WTC11 (cell line): ENCODE results near the gene VWA3A.

Experiments used
- CBFB ChIP-seq: sonication (generic); formaldehyde crosslinking; IDR thresholded peaks from 2 replicates; pipeline ENCODE4 v1.8.1; 2022; ENCODE audit warnings: mild to moderate bottlenecking, low read depth, missing genetic modification reagents
- CREB1 ChIP-seq: sonication (generic); formaldehyde crosslinking; IDR thresholded peaks from 2 replicates; pipeline ENCODE4 v1.8.0; 2023; ENCODE audit warnings: mild to moderate bottlenecking, missing genetic modification reagents
- CTCF ChIP-seq: fragments of 200-600 bp; IDR thresholded peaks from 2 replicates; pipeline ENCODE4 v1.8.0; 2022; ENCODE audit warnings: antibody characterized with exemption
- FOXP1 ChIP-seq: sonication (generic); formaldehyde crosslinking; IDR thresholded peaks from 2 replicates; pipeline ENCODE4 v1.8.0; 2022; ENCODE audit warnings: missing genetic modification reagents, mild to moderate bottlenecking, moderate library complexity, borderline replicate concordance
- IRF2 ChIP-seq: sonication (generic); formaldehyde crosslinking; IDR thresholded peaks from 2 replicates; pipeline ENCODE4 v1.8.0; 2022; ENCODE audit warnings: low read depth, missing genetic modification reagents, borderline replicate concordance
- JUN ChIP-seq: sonication (generic); formaldehyde crosslinking; IDR thresholded peaks from 2 replicates; pipeline ENCODE4 v1.8.0; 2023; ENCODE audit warnings: mild to moderate bottlenecking, missing genetic modification reagents
- KAT7 ChIP-seq: sonication (generic); formaldehyde crosslinking; IDR thresholded peaks from 2 replicates; pipeline ENCODE4 v1.8.1; 2023; ENCODE audit warnings: missing genetic modification reagents, mild to moderate bottlenecking, borderline replicate concordance
- MAX ChIP-seq: sonication (generic); formaldehyde crosslinking; IDR thresholded peaks from 2 replicates; pipeline ENCODE4 v1.8.0; 2022; ENCODE audit warnings: mild to moderate bottlenecking, missing genetic modification reagents
- NR2C2 ChIP-seq: sonication (generic); formaldehyde crosslinking; IDR thresholded peaks from 2 replicates; pipeline ENCODE4 v1.8.0; 2022; ENCODE audit warnings: mild to moderate bottlenecking, missing genetic modification reagents
- STAT6 ChIP-seq: sonication (generic); formaldehyde crosslinking; conservative IDR thresholded peaks from 2 replicates; pipeline ENCODE4 v1.8.1; 2023; ENCODE audit warnings: mild to moderate bottlenecking, low read depth, missing genetic modification reagents, moderate library complexity

GRCh38 chr16:22139732-22140131 is 47.4 kb downstream of the VWA3A start:
- TF ChIP-seq FOXP1 (no peak), CREB1 (no peak), CTCF (no peak), KAT7 (CRISPR knock-in tag) (no peak), STAT6 (CRISPR knock-in tag) (no peak), IRF2 (no peak), NR2C2 (CRISPR knock-in tag) (no peak), CBFB (CRISPR knock-in tag) (no peak), MAX (CRISPR knock-in tag) (no peak), JUN (CRISPR knock-in tag) (no peak)
